Naive thymus-derived CD4-positive, alpha-beta T cell (primary cell): ENCODE results near the gene EFHC2. TPM values are rescaled to one million over a fixed set of nuclear protein-coding genes. Genes with fewer than 3 reads are reported as not detected.

ENCODE experiments used
- ATAC-seq: fragments of 150-1000 bp; cut with Tn5 transposase; 2 replicates; pipeline ENCODE4 v1.10.0; 2021; ENCODE audit warnings: mild to moderate bottlenecking, moderate library complexity
- CTCF ChIA-PET: fragments of 350-600 bp; sonication (Branson Sonifier 250); formaldehyde crosslinking; loops from one replicate; lab custom pipeline; 2021; ENCODE audit warnings: antibody characterized with exemption; lab: Charles Lee
- POLR2A ChIA-PET: fragments of 350-600 bp; sonication (Branson Sonifier 250); formaldehyde crosslinking; loops from one replicate; lab custom pipeline; 2021; ENCODE audit warnings: antibody characterized with exemption, inconsistent platforms; lab: Charles Lee
- DNase-seq, 9 donors: peaks; one replicate each; pipeline versions ENCODE4 v3.0.0 to v3.0.0-alpha.2; 2020 to 2022; ENCODE audit warnings: mixed read lengths in 1 of 9
- H3K27ac ChIP-seq: one replicate; pipeline ENCODE4 v1.7.0; 2013; ENCODE audit warnings: mild to moderate bottlenecking, low read depth, low read length, moderate library complexity
- H3K27me3 ChIP-seq, 2 donors: one replicate each; pipeline ENCODE4 v1.7.0; 2013; ENCODE audit warnings: low read length in 2 of 2, mild to moderate bottlenecking in 2 of 2, moderate library complexity in 2 of 2; ENCODE audit not compliant: control insufficient read depth in 2 of 2, insufficient read depth in 2 of 2
- H3K36me3 ChIP-seq, 3 experiments: 1 replicate in 2 of 3; 2 replicates in 1 of 3; pipeline ENCODE4 v1.7.0; 2013; ENCODE audit warnings: low read length in 3 of 3, mild to moderate bottlenecking in 3 of 3, moderate library complexity in 1 of 3; ENCODE audit not compliant: insufficient read depth in 3 of 3, control insufficient read depth in 2 of 3
- H3K4me1 ChIP-seq, 2 donors: one replicate each; pipeline ENCODE4 v1.7.0; 2013; ENCODE audit warnings: low read length in 2 of 2, mild to moderate bottlenecking in 2 of 2, moderate library complexity in 1 of 2; ENCODE audit not compliant: control insufficient read depth in 2 of 2, insufficient read depth in 2 of 2
- H3K4me3 ChIP-seq: 2 replicates; pipeline ENCODE4 v1.7.0; 2013; ENCODE audit warnings: mild to moderate bottlenecking, low read length
- H3K9me3 ChIP-seq, 3 experiments: 1 replicate in 2 of 3; 2 replicates in 1 of 3; pipeline ENCODE4 v1.7.0; 2013; ENCODE audit warnings: low read length in 3 of 3; ENCODE audit not compliant: control insufficient read depth in 2 of 3
- H3K27ac Mint-ChIP-seq, 9 donors: one replicate each; pipeline ENCODE4 v1.8.0; 2020 to 2022; ENCODE audit warnings: mixed read lengths in 9 of 9, mild to moderate bottlenecking in 8 of 9, moderate library complexity in 5 of 9, inconsistent platforms in 2 of 9
- H3K27me3 Mint-ChIP-seq, 5 donors: one replicate each; pipeline ENCODE4 v1.8.0; 2021 to 2022; ENCODE audit warnings: mixed read lengths in 5 of 5, mild to moderate bottlenecking in 1 of 5
- H3K36me3 Mint-ChIP-seq, 5 donors: one replicate each; pipeline ENCODE4 v1.8.0; 2020 to 2022; ENCODE audit warnings: mixed read lengths in 5 of 5, mild to moderate bottlenecking in 3 of 5, inconsistent platforms in 1 of 5
- H3K4me1 Mint-ChIP-seq, 7 donors: one replicate each; pipeline ENCODE4 v1.8.0; 2020 to 2022; ENCODE audit warnings: mixed read lengths in 7 of 7, mild to moderate bottlenecking in 3 of 7, inconsistent platforms in 1 of 7
- H3K4me3 Mint-ChIP-seq, 10 donors: one replicate each; pipeline ENCODE4 v1.8.0; 2020 to 2022; ENCODE audit warnings: mild to moderate bottlenecking in 10 of 10, mixed read lengths in 10 of 10, moderate library complexity in 6 of 10, inconsistent platforms in 2 of 10
- H3K9me3 Mint-ChIP-seq, 11 donors: one replicate each; pipeline ENCODE4 v1.8.0; 2020 to 2022; ENCODE audit warnings: mixed read lengths in 11 of 11, mild to moderate bottlenecking in 4 of 11, inconsistent platforms in 1 of 11, moderate library complexity in 1 of 11
- intact Hi-C, 2 donors: fragments of 100-400 bp; cut with micrococcal nuclease; formaldehyde crosslinking; loops; one replicate each; pipeline ENCODE4 v1.15.1; 2023
- polyA plus RNA-seq, 2 donors: library from polyadenylated mRNA; unstranded; fragments of 300-500 nt; fragmentation: Illumina TruSeq; gene quantifications; one replicate each; pipeline ENCODE4 v1.2.3, GENCODE V29; 2021
- total RNA-seq, 6 experiments: library from RNA in 5 of 6; stranded (reverse) in 5 of 6; gene quantifications; 1 replicate in 5 of 6; 2 replicates in 1 of 6; pipeline ENCODE4 v1.2.3 and lab custom pipeline; 2021 to 2026

Gene EFHC2
- total RNA-seq: 1 to 10 TPM in 4 of 5 experiments, under 1 TPM in 1; 0.31 to 2.8 (median 1.7) TPM
- 1 to 10 TPM; 2.1 to 3.3 TPM for polyA plus RNA-seq
- total RNA-seq (lab: John Stamatoyannopoulos, UW): 30.3 reads per million, percentile 60 among the genes with 10 or more reads in this experiment

DNA sequence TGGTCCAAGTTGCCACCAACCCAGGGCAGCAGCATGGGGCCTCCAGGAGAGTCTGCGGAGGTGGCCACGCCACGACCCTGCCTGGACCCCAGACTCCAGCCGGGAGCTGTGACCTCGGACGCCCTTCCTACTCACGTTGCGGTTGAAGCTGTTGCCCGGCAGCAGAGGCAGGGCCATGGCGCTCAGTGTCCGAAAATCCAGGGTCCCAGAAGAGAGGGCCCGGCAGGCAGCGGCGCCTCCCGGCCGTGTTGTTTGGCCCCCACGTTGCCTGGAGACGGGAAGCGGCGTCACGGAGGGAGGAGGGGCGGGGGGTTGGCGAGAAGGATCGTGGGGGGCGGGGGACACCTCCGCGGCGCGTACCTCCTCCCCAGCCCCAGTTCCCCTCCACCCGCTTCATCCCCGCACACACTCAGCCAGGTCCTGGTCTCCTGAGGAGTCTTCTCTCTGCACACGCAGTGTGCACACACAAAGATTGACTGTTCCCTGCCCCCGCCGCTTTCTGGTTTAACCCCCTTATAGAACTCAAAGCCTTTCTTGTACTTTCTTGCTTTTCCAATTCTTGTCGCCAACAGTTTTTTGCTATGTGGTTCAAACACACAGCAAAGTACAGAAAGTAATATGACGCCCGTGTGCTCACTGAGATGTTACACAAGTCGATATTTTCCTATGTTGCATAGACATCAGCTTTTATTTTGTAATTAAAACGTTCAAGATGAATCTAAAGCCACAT lies at the start of gene EFHC2:
EFHC2 (minus strand) TSS at position 261 of the 730 bp plus-strand sequence; CDS start at position 177, 84 bp downstream.
- H3K4me3 Mint-ChIP-seq: peak within 1 kb of the TSS; percentile 85 to 96 (median 92)
- peaks cover 11 to 58% (median 21%) of the 10 kb centered on the region in 7 donors for H3K4me1 Mint-ChIP-seq
- peak; percentile 24 to 65 (median 51) for DNase-seq
- no peaks in the 10 kb centered on the region for H3K27me3 ChIP-seq
- no peaks in the 10 kb centered on the region for H3K9me3 ChIP-seq
- H3K36me3 ChIP-seq: no peaks in the 10 kb centered on the region
- ATAC-seq: peak; percentile 75
- peaks cover 0 to 3% (median 0%) of the 10 kb centered on the region in 11 donors for H3K9me3 Mint-ChIP-seq
- peak within 1 kb of the TSS; percentile 84 for H3K27ac ChIP-seq
- intact Hi-C loops: loop anchor here (1.0 to 10.0 kb wide), 10 partner anchors 13 to 731 kb away; partner anchors contain the start of genes FUNDC1 (in 2 of the 2) and KDM6A (in 1 of the 2)
- peak within 1 kb of the TSS; percentile 92 to 99 (median 96) for H3K27ac Mint-ChIP-seq
- H3K4me3 ChIP-seq: peak within 1 kb of the TSS; percentile 73
- ChIA-PET CTCF (no interaction called here), POLR2A (no interaction called here)
- H3K36me3 Mint-ChIP-seq: no peaks in the 10 kb centered on the region
- H3K27me3 Mint-ChIP-seq: no peaks in the 10 kb centered on the region
- H3K4me1 ChIP-seq: peaks cover 0 to 3% of the 10 kb centered on the region in 2 donors

GRCh38 chrX:44392767-44393166 lies 49.3 kb upstream of the EFHC2 start:
- ChIA-PET POLR2A (no interaction called here), CTCF (no interaction called here)
- ATAC-seq: no peak
- Histone ChIP-seq H3K27me3 (no peaks in the 10 kb centered on the region), H3K27ac (no peak overlapping the region), H3K4me1 (no peaks in the 10 kb centered on the region), H3K9me3 (no peaks in the 10 kb centered on the region), H3K4me3 (no peak overlapping the region), H3K36me3 (no peaks in the 10 kb centered on the region)
- peak in 2 of 9 donors; percentile 11 to 14 for DNase-seq
- H3K4me3 Mint-ChIP-seq: no peak overlapping the region
- H3K4me1 Mint-ChIP-seq: peaks cover 0 to 17% (median 12%) of the 10 kb centered on the region in 7 donors
- peaks cover 0 to 8% (median 0%) of the 10 kb centered on the region in 11 donors for H3K9me3 Mint-ChIP-seq
- no peaks in the 10 kb centered on the region for H3K27me3 Mint-ChIP-seq
- peak overlapping the region in 3 of 9 donors; percentile 10 to 57 (median 49) for H3K27ac Mint-ChIP-seq
- no peaks in the 10 kb centered on the region for H3K36me3 Mint-ChIP-seq
- intact Hi-C loops: no loop called here

DNA sequence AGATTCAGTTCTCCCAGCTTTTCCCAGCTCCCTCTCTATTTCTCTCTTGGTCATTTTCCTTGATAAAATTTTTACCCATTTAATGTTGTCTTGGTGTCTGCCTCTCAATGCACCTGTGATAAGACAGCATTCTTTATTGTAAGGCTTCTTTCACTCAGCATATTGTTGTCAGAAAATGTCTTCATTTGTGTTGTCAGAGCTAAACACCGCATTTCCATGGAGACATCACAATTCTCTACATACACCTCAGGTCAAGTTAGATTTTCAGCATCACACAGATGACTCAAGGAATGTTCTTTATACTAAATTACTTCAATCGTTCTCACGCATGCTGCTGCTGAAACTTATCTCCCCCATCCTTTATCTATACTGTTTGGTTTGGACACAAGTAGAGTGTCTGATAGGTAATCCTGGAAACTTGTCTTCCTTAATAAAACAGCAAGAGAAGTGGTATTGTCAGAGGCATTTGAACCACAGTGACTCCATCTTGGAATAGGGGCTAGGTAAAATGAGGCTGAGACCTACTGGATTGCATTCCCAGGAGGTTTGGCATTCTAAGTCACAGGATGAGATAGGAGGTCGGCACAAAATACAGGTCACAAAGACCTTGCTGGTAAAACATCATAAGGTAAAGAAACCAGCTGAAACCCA lies 41.3 kb upstream of the EFHC2 start:
- H3K9me3 Mint-ChIP-seq: peaks cover 0 to 4% (median 0%) of the 10 kb centered on the region in 11 donors
- POLR2A ChIA-PET: no interaction called here
- no peaks in the 10 kb centered on the region for H3K36me3 Mint-ChIP-seq
- DNase-seq: no peak
- no peak overlapping the region for H3K4me3 Mint-ChIP-seq
- no peaks in the 10 kb centered on the region for H3K4me1 Mint-ChIP-seq
- Histone ChIP-seq H3K4me3 (no peak overlapping the region), H3K9me3 (no peaks in the 10 kb centered on the region), H3K36me3 (no peaks in the 10 kb centered on the region), H3K4me1 (no peaks in the 10 kb centered on the region), H3K27ac (no peak overlapping the region), H3K27me3 (no peaks in the 10 kb centered on the region)
- no peaks in the 10 kb centered on the region for H3K27me3 Mint-ChIP-seq
- ATAC-seq: no peak
- intact Hi-C loops: no loop called here
- peak overlapping the region in 1 of 9 donors; percentile 45 for H3K27ac Mint-ChIP-seq
- CTCF ChIA-PET: no interaction called here

- Mint-ChIP-seq H3K4me1 (no peaks in the 10 kb centered on the region), H3K36me3 (no peaks in the 10 kb centered on the region), H3K4me3 (no peak overlapping the region), H3K27ac (no peak overlapping the region), H3K27me3 (no peaks in the 10 kb centered on the region), H3K9me3 (peaks cover 0 to 4% (median 0%) of the 10 kb centered on the region in 11 donors)
- ATAC-seq (no peak), DNase-seq (no peak)
- CTCF ChIA-PET: no interaction called here
- no peaks in the 10 kb centered on the region for H3K9me3 ChIP-seq
- no peak overlapping the region for H3K27ac ChIP-seq
- H3K4me3 ChIP-seq: no peak overlapping the region
- intact Hi-C loops: no loop called here
- H3K36me3 ChIP-seq: no peaks in the 10 kb centered on the region
- H3K27me3 ChIP-seq: no peaks in the 10 kb centered on the region
- POLR2A ChIA-PET: no interaction called here
- no peaks in the 10 kb centered on the region for H3K4me1 ChIP-seq
Measured at GRCh38 chrX:44382871-44383270, 39.4 kb upstream of the EFHC2 start.

DNA sequence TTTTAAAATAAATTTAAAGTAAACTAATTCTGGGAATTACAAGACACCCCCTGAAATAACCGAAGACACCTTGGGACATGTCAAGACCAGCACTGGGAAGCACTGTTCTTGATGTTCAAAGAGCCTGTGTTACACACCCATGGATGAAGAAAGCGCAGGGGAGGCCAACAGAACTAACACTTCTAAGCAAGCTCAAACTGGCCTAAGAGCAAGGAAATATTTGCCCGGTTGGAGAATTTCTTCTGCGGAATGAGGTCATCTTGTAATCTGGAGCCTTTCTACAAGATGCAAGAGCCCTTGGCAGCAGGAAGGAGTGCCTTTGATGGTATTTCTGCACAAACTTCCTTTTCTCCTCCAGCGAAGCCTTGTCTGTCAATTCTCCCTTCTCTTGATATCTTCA lies 9.3 kb upstream of the EFHC2 start:
- Histone ChIP-seq H3K27me3 (no peaks in the 10 kb centered on the region), H3K27ac (no peak overlapping the region), H3K4me1 (peaks cover 0 to 14% of the 10 kb centered on the region in 2 donors), H3K4me3 (no peak overlapping the region), H3K9me3 (no peaks in the 10 kb centered on the region), H3K36me3 (no peaks in the 10 kb centered on the region)
- no peak for ATAC-seq
- CTCF ChIA-PET: no interaction called here
- no peaks in the 10 kb centered on the region for H3K36me3 Mint-ChIP-seq
- peak overlapping the region in 1 of 9 donors; percentile 57 for H3K27ac Mint-ChIP-seq
- POLR2A ChIA-PET: interaction anchor here (0.6 to 1.7 kb wide), 2 partner anchors 16 to 78 kb away, joined by 3 read pairs; no protein-coding TSS in a partner anchor
- DNase-seq: no peak
- intact Hi-C loops: no loop called here
- H3K4me3 Mint-ChIP-seq: peak overlapping the region in 6 of 10 donors; percentile 12 to 53 (median 44)
- peaks cover 0 to 1% (median 0%) of the 10 kb centered on the region in 11 donors for H3K9me3 Mint-ChIP-seq
- no peaks in the 10 kb centered on the region for H3K27me3 Mint-ChIP-seq
- H3K4me1 Mint-ChIP-seq: peaks cover 0 to 31% (median 16%) of the 10 kb centered on the region in 7 donors

DNA sequence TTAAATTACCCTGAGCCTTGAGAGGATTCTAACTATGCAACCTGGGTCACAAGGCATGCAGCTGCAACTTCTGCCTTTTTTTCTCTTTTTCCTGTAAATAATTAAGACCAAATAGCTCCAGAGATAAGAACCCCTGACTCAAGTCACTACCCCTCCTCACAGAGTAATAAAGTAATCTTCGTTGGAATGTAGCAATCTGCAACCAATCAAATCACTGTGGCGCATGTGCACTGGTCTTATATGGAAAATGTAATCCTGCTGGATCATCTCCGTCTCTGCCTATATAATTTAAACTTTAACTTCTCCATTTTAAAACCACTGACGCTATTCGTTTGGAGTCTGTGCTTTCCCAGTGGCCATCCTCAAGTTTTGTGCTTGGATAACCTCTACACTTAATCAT lies 6.1 kb upstream of the EFHC2 start:
- no peak overlapping the region for H3K27ac Mint-ChIP-seq
- intact Hi-C loops: loop anchor here (10.0 kb wide), 2 partner anchors 195 to 725 kb away; partner anchors contain the start of gene FUNDC1 (in 1 of the 2)

More for the DNA sequence above, 6.1 kb upstream of the EFHC2 start:
- Histone ChIP-seq H3K27ac (no peak overlapping the region), H3K4me1 (peaks cover 0 to 14% of the 10 kb centered on the region in 2 donors), H3K27me3 (no peaks in the 10 kb centered on the region), H3K36me3 (no peaks in the 10 kb centered on the region), H3K4me3 (no peak overlapping the region), H3K9me3 (no peaks in the 10 kb centered on the region)
- H3K4me1 Mint-ChIP-seq: peaks cover 6 to 48% (median 29%) of the 10 kb centered on the region in 7 donors
- POLR2A ChIA-PET: interaction anchor here (0.6 to 0.7 kb wide), 2 partner anchors 47 to 57 kb away, joined by 3 to 7 read pairs; no protein-coding TSS in a partner anchor
- no peaks in the 10 kb centered on the region for H3K9me3 Mint-ChIP-seq
- H3K27me3 Mint-ChIP-seq: no peaks in the 10 kb centered on the region
- H3K4me3 Mint-ChIP-seq: no peak overlapping the region
- DNase-seq (no peak), ATAC-seq (no peak)
- no peaks in the 10 kb centered on the region for H3K36me3 Mint-ChIP-seq
- CTCF ChIA-PET: no interaction called here
